Progenitor cell of endocrine pancreas (in vitro differentiated cells): Measurements from ENCODE around the gene FTSJ1. TPM values are rescaled to one million over a fixed set of nuclear protein-coding genes. Genes with fewer than 3 reads are reported as not detected.
"Not testable (repeated sequence)": the region's sequence is repeated elsewhere in the genome, so short reads cannot be mapped to it uniquely, and the experiment has no call there.

Source experiments
- DNase-seq: peaks from one replicate; pipeline ENCODE4 v3.0.0; 2021; ENCODE audit warnings: low spot score; ENCODE audit not compliant: unreplicated experiment
- H3K27ac Mint-ChIP-seq: 2 replicates; pipeline ENCODE4 v1.8.0; 2021; ENCODE audit warnings: mild to moderate bottlenecking, moderate library complexity, mixed read lengths
- H3K27me3 Mint-ChIP-seq: 2 replicates; pipeline ENCODE4 v1.8.0; 2021; ENCODE audit warnings: mixed read lengths
- H3K36me3 Mint-ChIP-seq: 2 replicates; pipeline ENCODE4 v1.8.0; 2022; ENCODE audit warnings: mixed read lengths; ENCODE audit not compliant: insufficient read depth
- H3K4me1 Mint-ChIP-seq: 2 replicates; pipeline ENCODE4 v1.8.0; 2021; ENCODE audit warnings: low read depth, mixed read lengths
- H3K4me3 Mint-ChIP-seq: 2 replicates; pipeline ENCODE4 v1.8.0; 2021; ENCODE audit warnings: low read depth, mild to moderate bottlenecking, moderate library complexity, mixed read lengths
- H3K9me3 Mint-ChIP-seq: 2 replicates; pipeline ENCODE4 v1.8.0; 2021; ENCODE audit warnings: low read depth, mixed read lengths
- total RNA-seq: library from RNA; stranded (reverse); gene quantifications from 2 replicates; pipeline ENCODE4 v1.2.1, GENCODE V29; 2021
- TF ChIP-seq, protein P1 (sequence below): fragments of 200-600 bp; sonication (generic); IDR thresholded peaks from one replicate; pipeline ENCODE4 v1.5.0; 2021; ENCODE audit warnings: antibody characterized with exemption, mild to moderate bottlenecking; ENCODE audit not compliant: unreplicated experiment

Gene FTSJ1
- total RNA-seq, 1 donor from 2014 or later = 40.5 TPM

DNA sequence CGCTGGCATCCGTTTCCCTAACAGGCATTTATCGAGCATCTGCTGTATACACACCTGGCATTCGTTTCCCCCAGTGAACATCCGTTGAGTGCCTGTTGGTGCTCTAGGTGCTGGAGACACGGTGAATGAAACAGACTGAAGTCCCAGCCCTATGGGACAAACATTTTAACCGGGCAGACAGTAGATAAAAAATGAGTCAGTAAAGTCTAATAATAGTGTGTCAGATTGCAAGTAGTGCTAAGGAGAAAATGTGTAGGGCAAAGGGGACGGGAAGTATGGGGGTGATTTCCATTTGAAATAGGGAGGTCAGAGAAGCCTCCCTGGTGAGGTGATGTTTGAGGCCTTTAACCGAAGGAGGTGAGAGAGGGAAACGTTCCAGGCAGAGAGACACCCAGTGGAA lies 40.3 kb downstream of the FTSJ1 start:
- H3K9me3 Mint-ChIP-seq = peaks cover 7% of the 10 kb centered on the region
- no peak overlapping the region for H3K4me3 Mint-ChIP-seq
- no peaks in the 10 kb centered on the region for H3K36me3 Mint-ChIP-seq

DNA sequence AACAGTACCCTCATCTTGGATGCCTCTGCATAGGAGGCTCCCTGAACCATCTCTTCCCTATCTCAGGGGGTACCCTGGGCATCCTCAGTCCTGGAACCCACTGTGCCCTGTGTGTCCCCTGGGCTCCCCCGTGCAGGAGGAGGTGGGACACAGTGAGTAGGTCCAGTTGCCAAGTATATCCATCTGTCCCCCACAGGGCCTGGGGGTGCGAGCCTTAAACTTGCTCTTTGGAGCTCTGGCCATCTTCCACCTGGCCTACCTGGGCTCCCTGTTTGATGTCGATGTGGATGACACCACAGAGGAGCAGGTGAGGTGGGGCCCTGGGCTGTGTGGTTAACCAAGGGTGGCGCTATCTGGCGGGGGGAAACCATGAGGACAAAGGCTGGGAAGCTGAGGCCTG lies 41.0 kb downstream of the FTSJ1 start:
- Mint-ChIP-seq H3K4me1 (peaks cover 5% of the 10 kb centered on the region), H3K27ac (no peak overlapping the region), H3K27me3 (no peaks in the 10 kb centered on the region), H3K9me3 (peaks cover 7% of the 10 kb centered on the region), H3K4me3 (no peak overlapping the region), H3K36me3 (no peaks in the 10 kb centered on the region)
- DNase-seq = no peak
- TF ChIP-seq, protein P1, sequence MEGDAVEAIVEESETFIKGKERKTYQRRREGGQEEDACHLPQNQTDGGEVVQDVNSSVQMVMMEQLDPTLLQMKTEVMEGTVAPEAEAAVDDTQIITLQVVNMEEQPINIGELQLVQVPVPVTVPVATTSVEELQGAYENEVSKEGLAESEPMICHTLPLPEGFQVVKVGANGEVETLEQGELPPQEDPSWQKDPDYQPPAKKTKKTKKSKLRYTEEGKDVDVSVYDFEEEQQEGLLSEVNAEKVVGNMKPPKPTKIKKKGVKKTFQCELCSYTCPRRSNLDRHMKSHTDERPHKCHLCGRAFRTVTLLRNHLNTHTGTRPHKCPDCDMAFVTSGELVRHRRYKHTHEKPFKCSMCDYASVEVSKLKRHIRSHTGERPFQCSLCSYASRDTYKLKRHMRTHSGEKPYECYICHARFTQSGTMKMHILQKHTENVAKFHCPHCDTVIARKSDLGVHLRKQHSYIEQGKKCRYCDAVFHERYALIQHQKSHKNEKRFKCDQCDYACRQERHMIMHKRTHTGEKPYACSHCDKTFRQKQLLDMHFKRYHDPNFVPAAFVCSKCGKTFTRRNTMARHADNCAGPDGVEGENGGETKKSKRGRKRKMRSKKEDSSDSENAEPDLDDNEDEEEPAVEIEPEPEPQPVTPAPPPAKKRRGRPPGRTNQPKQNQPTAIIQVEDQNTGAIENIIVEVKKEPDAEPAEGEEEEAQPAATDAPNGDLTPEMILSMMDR = no peak

More for the DNA sequence above, 40.3 kb downstream of the FTSJ1 start:
- Mint-ChIP-seq H3K27me3 (no peaks in the 10 kb centered on the region), H3K27ac (no peak overlapping the region), H3K4me1 (peaks cover 5% of the 10 kb centered on the region)
- DNase-seq = no peak
- TF ChIP-seq, protein P1 = no peak

DNA sequence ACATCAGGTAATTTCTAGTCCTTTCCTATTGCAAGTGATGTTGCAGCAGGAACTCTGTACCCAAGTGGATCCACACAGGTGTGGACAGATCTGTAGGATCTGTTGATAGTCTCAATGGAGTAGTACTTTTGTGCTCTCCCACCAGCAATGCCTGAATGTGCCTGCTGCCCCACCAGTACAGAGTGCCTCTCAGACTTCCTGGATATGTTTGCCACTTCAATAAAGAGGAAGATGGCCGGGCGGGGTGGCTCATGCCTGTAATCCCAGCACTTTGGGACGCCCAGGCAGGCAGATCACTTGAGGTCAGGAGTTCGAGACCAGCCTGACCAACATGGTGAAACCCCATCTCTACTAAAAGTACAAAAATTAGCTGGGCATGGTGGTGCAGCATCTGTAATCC lies 43.5 kb downstream of the FTSJ1 start:
- H3K27me3 Mint-ChIP-seq, DNase-seq, H3K4me1 Mint-ChIP-seq, H3K36me3 Mint-ChIP-seq, H3K9me3 Mint-ChIP-seq, H3K4me3 Mint-ChIP-seq, H3K27ac Mint-ChIP-seq: not testable (repeated sequence)

DNA sequence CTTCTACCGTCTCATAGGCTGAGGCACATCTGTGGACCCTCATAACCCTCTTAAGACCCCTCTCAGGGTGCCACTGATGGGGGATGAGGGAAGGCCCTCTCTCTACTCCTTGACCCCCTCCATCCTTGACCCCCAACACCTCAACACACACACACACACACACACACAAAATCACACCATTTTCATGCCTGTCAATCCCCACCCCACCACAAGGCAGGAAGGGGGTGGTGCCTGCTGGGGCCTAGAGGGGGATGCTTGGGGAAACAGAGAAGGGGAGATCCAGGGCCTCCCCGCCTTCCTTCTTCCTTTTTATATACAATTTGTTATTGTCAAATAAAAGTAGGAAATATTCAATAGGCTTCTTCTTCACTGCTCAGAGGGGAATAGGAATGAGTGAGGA lies 44.5 kb downstream of the FTSJ1 start:
- H3K4me1 Mint-ChIP-seq = peaks cover 8% of the 10 kb centered on the region
- TF ChIP-seq, protein P1 = no peak
- DNase-seq = no peak
- no peak overlapping the region for H3K27ac Mint-ChIP-seq
- peaks cover 1% of the 10 kb centered on the region for H3K36me3 Mint-ChIP-seq
- H3K27me3 Mint-ChIP-seq = no peaks in the 10 kb centered on the region
- peak overlapping the region; percentile 87 for H3K4me3 Mint-ChIP-seq
- H3K9me3 Mint-ChIP-seq = peaks cover 7% of the 10 kb centered on the region

DNA sequence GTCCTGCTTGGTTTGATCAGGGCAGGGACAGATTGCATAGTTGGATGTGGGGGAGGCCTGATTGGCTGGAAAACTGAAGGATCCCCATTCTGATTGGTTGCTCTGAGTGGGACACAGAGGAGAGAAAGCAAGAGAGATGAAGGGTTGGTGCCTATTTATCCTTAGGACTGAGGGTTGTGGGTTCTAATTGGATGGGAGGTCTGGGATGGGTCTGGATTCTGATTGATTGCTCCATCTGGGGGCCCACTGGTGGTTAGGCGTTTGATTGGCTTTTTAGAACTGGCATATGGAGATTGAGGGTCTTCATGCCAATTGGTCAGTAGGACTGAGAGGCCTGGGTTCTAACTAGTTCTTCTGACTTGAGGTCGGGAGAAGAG lies 45.0 kb downstream of the FTSJ1 start:
- no peaks in the 10 kb centered on the region for H3K27me3 Mint-ChIP-seq
- H3K27ac Mint-ChIP-seq = peak overlapping the region; percentile 85
- peaks cover 1% of the 10 kb centered on the region for H3K36me3 Mint-ChIP-seq
- peaks cover 8% of the 10 kb centered on the region for H3K4me1 Mint-ChIP-seq
- H3K4me3 Mint-ChIP-seq = peak overlapping the region; percentile 87
- TF ChIP-seq, protein P1 = no peak
- peaks cover 7% of the 10 kb centered on the region for H3K9me3 Mint-ChIP-seq
- DNase-seq = no peak

DNA sequence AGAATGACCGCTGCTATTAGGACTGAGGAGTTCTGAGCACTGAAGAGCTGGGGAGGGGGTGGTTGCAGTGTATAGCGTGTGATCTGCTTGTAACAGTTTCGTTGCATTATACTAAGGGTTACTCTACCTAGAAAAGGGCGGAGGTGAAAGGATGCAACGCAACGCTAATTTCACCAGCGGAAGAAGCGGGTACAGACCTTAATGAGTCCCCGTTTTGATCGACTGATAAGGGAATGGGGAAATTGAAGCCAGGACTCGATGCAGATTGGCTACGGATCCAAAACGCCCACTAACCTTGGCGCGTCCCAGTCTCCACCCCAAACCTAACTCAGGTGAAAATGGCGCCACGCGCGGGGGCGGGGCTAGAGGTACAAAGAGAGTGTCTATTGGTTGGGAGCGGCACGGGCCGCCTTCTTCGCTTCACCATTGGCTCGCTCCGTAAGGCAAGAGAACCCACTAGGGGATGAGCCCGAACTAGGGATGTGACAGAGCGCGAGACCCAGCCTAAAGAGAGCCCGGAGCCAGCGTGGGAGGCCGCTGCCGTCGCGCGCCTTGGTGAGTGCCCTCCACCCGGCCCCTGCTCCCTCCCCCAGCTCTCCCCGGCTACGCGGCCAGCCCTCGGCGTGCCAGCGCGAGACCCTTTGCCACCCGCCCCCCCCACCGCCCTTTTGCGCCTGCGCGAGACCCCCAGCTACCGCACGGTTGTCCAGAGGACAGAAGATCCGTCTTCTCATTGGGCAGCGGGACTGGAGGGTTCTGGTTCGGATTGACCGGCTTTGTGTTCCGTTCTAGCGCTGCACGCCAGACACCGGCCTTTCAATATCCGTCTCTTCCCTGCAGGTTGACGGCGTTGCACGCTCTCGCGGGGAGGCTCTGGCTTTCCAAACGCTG lies 45.6 kb downstream of the FTSJ1 start, which contains the start of gene EBP:
TSS of gene EBP (plus strand) at position 456 of the 891 bp plus-strand sequence. CDS start 1,964 bp downstream, outside the sequence.
- peaks cover 7% of the 10 kb centered on the region for H3K9me3 Mint-ChIP-seq
- H3K4me3 Mint-ChIP-seq = peak within 1 kb of the TSS; percentile 87
- H3K4me1 Mint-ChIP-seq = peaks cover 8% of the 10 kb centered on the region
- DNase-seq = peak; percentile 72
- TF ChIP-seq, protein P1 = no peak
- peak within 1 kb of the TSS; percentile 93 for H3K27ac Mint-ChIP-seq
- H3K27me3 Mint-ChIP-seq = no peaks in the 10 kb centered on the region
- peaks cover 1% of the 10 kb centered on the region for H3K36me3 Mint-ChIP-seq
